Right ventricle myocardium superior (tissue), 1 donor: ENCODE measurements around the gene MROH7. TPM values are rescaled to one million over a fixed set of nuclear protein-coding genes. Genes with fewer than 3 reads are reported as not detected.

Source experiments
- ATAC-seq: fragments of 200-7000 bp; cut with Tn5 transposase; one replicate; pipeline ENCODE4 v1.9.1; 2020; ENCODE audit warnings: mild to moderate bottlenecking; ENCODE audit not compliant: poor library complexity
- DNase-seq: peaks from one replicate; pipeline ENCODE4 v3.0.0-alpha.2; 2020
- intact Hi-C: fragments of 100-400 bp; cut with DNase I; formaldehyde crosslinking; loops from one replicate; pipeline ENCODE4 v1.11.2; 2022
- total RNA-seq: library from RNA; stranded (reverse); fragmentation: NEBNext Ultra II Directional; extraction: Animal tissue kit (Norgen Biotek cat#: 25700); gene quantifications from one replicate; pipeline ENCODE4 v1.2.1, GENCODE V29; 2021
- donor health status: DM: no; HTN: yes; CAD: no; lungs with severe emphysema.

The MROH7 gene
- total RNA-seq, 1 donor from 2014 or later, result 4.5 TPM

DNA sequence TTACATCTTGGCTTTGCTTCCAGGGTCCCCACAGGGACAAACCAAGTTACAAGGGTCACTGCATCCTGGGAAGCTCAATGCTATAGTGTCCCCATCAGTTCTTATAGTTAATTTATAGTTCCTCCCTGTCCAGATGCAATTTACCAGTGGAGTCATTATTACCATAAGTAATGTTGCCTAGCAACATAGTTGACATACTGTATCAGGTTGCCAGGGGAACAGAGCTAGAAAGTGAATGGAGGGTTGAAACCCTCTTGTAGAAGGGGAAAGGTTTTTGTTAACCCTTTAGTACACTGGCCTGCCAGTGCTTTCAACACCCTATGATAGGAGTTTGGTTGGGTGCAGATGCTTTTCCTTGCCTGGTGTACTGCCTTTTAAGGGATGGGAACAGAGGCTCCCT lies 39.8 kb downstream of the MROH7 start:
- ATAC-seq (no peak), DNase-seq (no peak)
- intact Hi-C loops, result no loop called here

DNA sequence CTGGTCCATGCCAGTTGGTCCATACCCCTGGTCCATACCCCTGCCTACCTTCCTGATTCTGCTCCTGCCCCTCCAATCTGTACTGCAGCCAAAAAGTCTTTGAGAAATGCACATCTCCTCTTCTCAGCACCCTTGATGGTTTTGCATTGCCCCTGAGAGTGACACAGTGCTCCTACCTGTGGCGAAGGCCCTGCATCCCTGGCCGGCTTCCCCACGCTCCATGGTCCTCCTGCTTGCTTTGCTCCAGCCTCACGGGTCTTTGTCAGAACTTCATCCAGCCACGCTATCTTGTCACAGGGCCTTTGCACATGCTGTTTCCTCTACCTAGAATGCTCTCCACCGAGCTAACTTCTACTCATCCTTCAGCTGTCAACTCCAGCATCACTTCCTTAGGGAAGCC lies 41.9 kb downstream of the MROH7 start:
- ATAC-seq (no peak), DNase-seq (no peak)
- intact Hi-C loops, result no loop called here

DNA sequence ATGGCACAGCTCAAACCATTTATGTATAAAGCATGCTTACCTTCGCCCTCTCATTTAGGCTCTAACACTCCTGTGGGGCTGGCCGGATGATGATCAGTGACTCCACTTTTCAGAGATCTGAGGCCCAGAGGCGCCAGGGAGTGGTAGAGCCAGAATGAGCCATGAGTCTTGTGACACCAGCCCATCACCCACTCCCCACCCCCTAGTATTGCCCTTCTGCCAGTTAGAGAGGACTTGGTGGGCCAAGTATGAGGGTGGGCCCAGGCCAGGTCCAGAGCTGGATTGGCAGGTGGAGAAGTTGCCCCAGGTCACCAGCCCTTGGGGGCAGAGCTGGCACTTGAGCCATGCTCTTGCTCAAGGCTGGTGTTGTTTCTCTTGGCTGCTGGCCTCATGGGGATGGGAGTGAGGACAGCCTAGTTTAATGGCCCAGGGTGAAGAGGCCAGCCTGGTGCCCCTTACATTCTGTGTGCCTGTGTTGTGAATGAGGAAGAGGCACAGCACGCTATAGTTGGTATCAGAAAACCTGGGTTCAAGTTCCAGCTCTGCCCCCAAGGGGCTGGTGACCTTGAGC lies 43.8 kb downstream of the MROH7 start:
- ATAC-seq (no peak), DNase-seq (no peak)
- intact Hi-C loops, result no loop called here

DNA sequence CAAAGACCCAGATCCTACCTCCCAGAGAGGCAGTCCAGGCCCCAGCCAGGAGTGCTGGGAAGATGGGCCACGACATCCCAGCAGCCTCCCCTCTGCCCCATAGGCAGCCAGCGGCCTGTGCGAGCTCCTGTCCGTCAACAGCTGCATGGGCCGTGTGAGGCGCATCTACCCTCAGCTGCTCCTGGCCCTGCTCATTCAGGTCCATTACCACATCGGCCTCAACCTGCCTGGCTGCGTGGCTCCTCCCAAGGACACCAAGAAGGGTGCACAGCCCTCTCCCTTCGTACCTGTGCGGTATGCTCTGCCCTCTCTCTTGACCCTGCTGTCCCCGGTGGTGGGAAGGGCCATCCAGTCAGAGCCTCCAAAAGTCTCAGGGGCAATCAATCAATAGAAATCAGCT lies 44.6 kb downstream of the MROH7 start:
- intact Hi-C loops, result no loop called here
- ATAC-seq (no peak), DNase-seq (no peak)

DNA sequence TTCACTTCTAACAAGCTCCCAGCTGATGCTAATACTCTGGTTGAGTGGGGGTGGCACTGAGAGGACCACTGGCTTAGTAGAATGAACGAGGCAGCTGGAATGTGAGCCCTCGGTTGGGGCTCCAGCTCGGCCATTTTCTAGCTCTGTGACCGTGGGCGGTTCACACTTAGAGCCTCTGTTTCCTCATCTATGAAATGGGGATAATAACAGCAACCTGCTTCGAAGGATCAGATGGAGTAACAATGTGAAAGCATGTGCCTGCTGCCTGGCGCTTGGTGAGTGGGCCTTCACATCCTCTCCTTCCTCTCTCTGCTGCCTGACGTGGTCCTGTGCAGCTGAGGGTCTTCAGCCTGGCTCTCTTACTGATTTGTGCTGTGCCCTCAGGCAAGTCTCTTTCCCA lies 53.2 kb downstream of the MROH7 start:
- DNase-seq (no peak), ATAC-seq (no peak)
- intact Hi-C loops, result no loop called here

DNA sequence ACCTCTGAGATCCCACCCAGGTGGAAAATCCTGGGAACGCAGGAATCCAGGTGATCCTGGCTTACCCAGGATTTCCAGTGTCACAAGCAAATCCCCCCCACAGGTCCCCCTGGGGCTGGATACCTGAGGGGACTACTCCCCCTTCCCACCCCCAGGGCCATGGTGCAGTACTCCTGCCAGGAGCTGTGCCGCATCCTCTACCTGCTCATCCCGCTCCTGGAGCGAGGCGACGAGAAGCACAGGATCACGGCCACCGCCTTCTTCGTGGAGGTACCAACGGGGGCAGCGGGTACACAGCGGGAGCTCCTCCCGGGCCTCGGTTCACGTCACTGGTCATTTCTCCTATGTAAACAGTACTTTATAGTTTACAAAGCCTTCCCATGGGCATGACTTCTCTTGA lies 53.6 kb downstream of the MROH7 start:
- no peak for DNase-seq
- no peak for ATAC-seq
- intact Hi-C loops, result no loop called here

DNA sequence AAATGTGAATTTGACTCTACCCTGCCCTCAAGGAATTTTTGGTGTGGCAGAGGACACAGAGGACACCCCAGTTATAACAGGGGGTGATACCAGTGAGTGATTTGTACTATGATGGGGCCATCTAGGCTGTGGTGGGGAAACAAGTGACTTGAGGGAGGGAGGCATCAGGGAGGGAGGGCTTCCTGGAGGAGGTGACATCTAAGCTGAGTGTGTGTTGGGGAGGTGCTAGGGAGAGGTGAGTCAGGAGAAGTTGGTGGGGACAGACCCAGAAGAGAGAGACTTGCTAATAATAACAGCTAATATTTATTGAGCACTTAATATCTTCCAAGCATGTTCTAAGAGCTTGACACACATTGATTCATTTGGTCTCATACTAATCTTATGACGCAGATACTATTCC lies 54.2 kb downstream of the MROH7 start:
- ATAC-seq, result no peak
- DNase-seq, result no peak
- intact Hi-C loops, result no loop called here

DNA sequence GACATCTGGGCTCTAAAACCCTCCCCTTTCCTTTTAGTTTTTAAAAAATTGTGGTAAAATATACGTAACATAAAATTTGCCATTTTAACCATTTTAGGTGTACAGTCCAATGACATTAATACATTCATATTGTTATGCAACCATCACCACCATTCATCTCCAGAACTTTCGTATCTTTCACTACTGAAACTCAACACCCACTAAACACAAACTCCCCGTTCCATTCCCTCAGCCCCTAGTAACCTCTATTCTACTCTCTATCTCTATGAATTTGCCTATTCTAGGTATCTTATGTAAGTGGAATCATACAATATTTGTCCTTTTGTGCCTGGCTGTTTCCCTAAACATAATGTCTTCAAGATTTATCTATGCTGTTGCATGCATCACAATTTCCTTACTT lies 54.7 kb downstream of the MROH7 start:
- no peak for ATAC-seq
- no peak for DNase-seq
- intact Hi-C loops, result no loop called here

DNA sequence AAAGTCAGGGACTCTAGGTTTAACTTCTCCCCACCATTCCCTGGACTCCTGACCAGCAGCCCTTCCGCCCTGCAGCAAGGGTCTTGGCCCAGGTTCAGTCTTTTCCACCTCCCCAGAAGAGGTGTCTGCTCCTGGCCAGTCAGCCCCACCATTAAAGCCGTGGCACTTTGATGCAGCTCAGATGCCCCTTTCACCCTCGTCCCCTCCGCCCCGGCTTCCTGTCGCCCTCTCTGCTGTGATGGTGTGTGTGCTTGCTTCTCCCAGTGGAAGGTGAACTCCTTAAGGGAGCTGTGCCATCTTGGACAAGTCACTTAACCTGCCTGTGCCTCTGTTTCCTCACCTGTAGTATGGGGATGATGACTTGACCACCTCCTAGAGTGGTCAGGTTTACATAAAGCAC lies 56.3 kb downstream of the MROH7 start:
- ATAC-seq, result no peak
- no peak for DNase-seq
- intact Hi-C loops, result no loop called here

DNA sequence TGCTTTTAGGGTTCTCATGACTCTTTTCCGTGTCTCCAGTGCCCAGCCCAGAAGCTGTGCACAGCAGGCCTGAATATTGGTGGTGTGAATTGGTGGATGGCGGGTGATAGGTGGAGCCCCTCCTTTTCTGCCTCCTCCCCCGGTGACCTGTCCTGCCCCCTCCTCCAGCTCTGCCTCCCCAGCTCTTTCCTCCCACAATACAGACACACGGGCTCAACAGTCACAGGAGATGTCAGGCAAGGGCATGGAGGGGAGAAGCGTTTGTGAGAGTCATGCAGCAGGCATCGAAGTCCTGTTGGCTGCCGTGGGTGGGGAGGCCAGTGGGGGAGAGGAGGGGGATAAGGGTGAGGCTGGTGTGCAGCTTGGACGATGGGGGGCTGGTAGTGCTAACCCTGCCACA lies 56.8 kb downstream of the MROH7 start:
- intact Hi-C loops, result no loop called here
- DNase-seq, result no peak
- ATAC-seq, result no peak

DNA sequence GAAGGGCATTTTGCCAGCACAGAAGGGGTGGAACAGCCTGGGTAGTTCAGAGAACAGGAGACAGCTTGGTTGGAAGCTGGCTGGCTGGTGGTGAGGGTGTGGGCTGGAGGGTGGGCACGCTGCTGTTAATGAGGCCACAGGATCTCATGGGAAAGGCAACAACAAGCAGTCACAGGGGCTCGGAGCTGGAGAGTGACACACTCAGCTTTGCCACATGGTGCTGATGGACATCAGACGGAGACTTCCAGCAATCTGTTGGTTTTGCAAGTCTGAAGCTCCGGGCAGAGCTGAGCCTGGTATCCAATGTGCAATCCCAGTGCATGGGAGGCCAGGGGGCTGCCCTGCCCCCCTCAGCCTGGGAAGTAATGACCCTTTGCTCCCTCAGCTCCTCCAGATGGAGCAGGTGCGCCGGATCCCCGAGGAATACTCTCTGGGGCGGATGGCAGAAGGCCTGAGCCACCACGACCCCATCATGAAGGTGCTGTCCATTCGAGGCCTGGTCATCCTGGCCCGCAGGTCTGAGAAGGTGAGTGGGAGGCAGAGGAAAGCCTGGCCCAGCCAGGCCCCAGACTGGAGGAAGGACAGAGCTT lies 58.4 kb downstream of the MROH7 start:
- intact Hi-C loops, result no loop called here

DNA sequence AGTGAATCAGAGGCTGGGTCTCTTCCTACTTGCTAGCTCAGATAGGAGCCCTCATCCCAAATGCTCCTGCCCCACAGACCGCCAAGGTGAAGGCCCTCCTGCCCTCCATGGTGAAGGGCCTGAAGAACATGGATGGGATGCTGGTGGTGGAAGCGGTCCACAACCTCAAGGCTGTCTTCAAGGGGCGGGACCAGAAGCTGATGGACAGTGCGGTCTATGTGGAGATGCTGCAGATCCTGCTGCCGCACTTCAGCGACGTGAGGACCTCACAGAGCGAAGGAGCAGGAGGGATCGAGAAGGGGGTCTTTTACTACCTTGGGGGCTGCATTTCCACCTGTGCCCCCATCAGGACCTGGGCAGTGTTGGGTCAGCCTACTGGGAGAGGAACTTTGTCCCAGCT lies 59.5 kb downstream of the MROH7 start:
- intact Hi-C loops, result no loop called here
- DNase-seq (no peak), ATAC-seq (no peak)

More for the DNA sequence above, 58.4 kb downstream of the MROH7 start:
- ATAC-seq (no peak), DNase-seq (no peak)

DNA sequence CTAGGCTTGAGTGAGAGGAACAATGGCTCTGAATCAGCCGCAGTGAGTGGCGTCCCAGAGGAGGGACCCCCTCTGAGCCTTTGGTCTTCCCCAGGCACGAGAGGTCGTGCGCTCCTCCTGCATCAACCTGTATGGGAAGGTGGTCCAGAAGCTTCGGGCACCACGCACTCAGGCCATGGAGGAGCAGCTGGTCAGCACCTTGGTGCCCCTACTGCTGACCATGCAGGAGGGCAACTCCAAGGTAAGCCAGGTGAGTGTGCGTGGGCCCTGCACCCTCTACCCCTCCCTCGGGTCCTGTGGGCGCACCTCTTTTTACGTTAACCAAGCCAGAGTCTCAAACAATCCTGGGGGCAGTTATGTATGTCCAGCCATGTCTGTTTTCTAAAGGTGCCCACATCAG lies 60.4 kb downstream of the MROH7 start:
- no peak for DNase-seq
- ATAC-seq, result no peak
- intact Hi-C loops, result no loop called here

DNA sequence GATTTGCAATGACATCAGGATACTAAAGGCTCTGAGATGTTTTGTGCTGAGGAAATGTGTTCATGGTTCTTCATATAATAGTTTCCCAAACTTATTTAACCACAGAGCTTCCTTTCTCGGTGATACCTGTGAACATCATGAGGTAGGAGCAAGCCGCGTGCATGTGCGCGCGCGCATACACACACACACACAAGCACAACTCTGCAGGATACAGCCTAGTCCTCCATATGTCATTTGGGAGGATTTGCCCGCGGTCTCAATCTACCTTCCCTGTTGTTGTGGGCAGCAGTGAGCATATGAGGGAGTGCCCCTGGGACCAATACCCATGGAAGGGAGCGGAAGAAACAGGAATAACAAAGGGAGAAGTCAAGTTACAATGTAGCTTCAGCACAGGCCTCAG lies 61.9 kb downstream of the MROH7 start:
- ATAC-seq (no peak), DNase-seq (no peak)
- intact Hi-C loops, result no loop called here

DNA sequence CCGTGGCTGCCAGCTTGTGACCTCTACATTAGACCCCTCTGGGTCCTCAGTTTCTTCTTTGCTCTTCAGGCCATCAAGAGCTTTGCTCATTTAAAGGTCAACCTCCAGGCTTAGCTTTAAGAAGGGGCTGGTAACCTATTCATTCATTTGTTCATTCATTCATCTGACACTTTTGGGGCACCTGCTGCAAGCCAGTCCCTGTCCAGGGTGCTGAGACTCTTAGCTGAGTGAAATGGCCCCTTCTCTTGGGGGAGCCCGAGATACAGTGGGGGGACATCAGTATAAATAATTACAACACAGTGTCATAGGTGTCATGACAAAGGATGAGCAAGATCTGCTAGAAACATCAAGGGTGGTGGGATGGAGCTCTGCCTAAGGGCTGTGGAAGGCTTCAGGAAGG lies 63.6 kb downstream of the MROH7 start:
- intact Hi-C loops, result no loop called here
- DNase-seq (no peak), ATAC-seq (no peak)

DNA sequence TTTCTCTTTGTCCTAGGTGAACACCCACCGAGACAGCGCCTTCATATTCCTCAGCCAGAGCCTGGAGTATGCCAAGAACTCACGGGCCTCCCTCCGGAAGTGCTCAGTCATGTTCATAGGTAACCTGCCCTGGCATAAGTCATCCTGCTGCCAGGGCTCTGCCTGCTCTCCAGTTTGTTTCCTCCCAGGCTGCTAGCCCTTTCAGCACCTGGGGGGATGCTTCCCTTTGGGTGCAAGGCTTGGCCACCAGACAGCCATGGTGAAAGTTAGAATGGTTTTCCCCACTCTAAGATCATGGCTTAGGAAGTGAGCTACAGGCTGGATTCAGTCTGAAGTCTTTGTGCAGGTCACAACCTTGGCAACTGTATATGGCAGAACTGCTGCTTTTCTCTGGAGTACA lies 64.8 kb downstream of the MROH7 start:
- ATAC-seq (no peak), DNase-seq (no peak)
- intact Hi-C loops, result no loop called here

DNA sequence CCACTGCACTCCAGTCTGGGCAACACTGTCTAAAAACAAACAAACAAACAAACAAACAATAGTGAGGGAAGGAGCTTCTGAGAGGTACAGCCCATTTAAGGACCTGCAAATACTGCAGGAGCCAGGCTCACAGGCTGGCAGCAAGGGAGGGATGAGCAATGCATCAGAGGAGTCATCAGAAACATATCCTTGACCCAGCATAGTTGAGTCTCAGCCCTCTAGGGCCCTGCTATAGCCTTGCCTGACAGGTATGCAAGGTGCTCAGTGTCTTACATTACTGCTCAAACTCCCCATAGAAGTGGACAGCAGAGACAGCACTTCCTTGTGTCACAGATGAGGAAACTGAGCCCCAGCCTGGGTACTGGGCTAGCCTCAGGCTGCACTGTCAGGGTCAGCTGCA lies 66.8 kb downstream of the MROH7 start:
- ATAC-seq, result no peak
- intact Hi-C loops, result no loop called here
- no peak for DNase-seq

DNA sequence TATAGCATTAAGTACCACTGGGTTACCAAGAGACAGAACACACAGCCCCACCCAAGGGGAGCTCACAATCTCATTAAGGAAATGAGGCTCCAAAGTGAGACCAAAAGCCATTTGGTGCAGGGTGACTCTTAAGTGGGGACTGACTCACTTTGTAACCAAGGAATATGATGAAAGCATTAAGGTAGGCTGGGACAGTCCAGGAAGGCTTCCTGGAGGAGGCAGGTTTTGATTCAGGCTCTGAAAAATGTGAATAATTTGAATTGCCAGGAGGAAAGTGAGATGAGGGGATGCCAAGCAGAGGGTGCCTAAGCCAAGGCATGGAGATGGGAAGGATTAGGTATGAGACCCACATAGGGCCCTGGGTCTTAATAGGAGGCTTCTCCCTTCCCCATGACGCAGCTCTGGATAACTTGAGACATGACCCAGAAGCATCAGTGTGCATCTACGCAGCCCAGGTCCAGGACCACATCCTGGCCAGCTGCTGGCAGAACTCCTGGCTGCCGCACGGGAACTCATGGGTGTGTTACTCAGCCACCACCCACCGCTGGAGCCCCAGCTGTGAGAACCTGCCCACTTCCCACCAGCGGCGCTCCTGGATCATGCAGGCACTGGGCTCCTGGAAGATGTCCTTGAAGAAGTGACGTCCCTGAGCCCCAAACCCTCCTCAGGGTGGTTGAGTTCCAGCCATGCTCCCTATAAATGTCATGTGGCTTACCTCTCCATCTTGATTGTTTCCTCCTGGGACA lies 68.1 kb downstream of the MROH7 start:
- ATAC-seq, result no peak
- DNase-seq, result no peak
- intact Hi-C loops, result no loop called here

DNA sequence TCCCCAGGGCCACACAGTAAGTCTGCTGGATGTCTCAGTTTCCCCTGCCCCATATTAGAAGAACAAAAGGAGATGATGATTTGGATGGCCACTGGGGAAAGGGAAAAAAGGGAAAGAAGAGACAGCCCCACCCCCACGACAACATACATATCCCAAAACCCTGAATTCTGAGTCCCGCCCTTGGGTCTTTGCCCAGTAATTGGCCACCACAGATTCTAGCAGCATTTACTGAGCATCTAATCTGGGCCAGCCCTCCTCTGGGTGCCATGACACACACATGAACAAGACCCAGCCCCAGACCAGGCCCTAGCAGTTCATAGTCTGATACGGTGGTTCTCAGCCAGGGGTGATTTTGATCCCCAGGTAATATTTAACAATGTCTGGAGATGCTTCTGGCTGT lies 68.8 kb downstream of the MROH7 start:
- intact Hi-C loops, result no loop called here
- DNase-seq, result no peak

DNA sequence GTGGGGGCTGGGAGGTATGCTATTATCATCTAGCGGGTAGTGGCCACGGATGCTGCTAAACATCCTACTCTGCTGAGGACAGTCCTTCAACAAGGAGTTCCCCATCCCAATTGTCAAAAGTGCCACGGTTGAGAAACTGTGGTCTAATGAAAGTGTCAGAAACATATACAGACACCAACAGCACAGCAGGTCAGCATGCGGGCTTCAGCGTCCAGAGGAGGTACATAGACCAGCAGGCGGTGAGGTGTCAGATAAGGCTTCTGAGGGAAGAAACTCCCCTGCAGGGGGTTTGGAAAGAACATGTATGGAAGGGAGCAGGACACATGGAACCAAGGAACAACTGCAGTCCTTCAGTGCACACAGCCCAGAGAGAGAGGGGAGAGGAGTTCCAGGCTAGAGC lies 69.3 kb downstream of the MROH7 start:
- DNase-seq, result no peak
- intact Hi-C loops, result no loop called here
- ATAC-seq, result no peak

More for the DNA sequence above, 68.8 kb downstream of the MROH7 start:
- no peak for ATAC-seq

DNA sequence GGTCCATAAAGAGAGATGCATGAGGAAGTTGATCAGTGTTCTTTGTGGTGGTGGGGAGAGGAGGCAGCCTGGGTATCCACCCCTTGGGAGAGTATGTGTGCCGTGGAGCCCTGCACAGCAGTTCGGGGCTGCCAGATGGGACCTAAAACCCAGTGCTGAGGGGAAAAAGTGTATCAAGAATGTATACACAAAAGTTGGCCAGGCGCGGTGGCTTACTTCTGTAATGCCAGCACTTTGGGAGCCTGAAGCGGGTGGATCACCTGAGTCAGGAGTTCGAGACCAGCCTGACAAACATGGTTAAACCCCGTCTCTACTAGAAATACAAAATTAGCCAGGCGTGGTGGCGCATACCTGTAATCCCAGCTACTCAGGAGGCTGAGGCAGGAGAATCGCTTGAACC lies 70.0 kb downstream of the MROH7 start:
- ATAC-seq (no peak), DNase-seq (no peak)
- intact Hi-C loops, result no loop called here
